H1 (cell line): ENCODE data around the gene FA2H. TPM values are rescaled to one million over a fixed set of nuclear protein-coding genes. Genes with fewer than 3 reads are reported as not detected.

Experiments
- CTCF ChIA-PET: fragments of 300-600 bp; sonication (Branson Sonifier 250); formaldehyde crosslinking; loops from one replicate; lab custom pipeline; 2021; ENCODE audit not compliant: partially characterized antibody; lab: Charles Lee
- POLR2A ChIA-PET: fragments of 300-600 bp; sonication (Branson Sonifier 250); formaldehyde crosslinking; loops from one replicate; lab custom pipeline; 2021; ENCODE audit warnings: inconsistent platforms; ENCODE audit not compliant: partially characterized antibody; lab: Charles Lee
- DNase-seq, 2 experiments: peaks; one replicate each; pipeline versions ENCODE4 v3.0.0 to v3.0.0-alpha.2; 2010 to 2022; ENCODE audit warnings: low spot score in 2 of 2, low read depth in 1 of 2, mixed read lengths in 1 of 2
- FAIRE-seq: peaks from 2 replicates; lab custom pipeline; 2011; peaks lifted over from hg19 to GRCh38; lab: Jason Lieb, UNC
- H2AFZ ChIP-seq: 2 replicates; pipeline ENCODE4 v1.8.1; 2012; ENCODE audit warnings: low read length, inconsistent platforms
- H2AK5ac ChIP-seq: 2 replicates; pipeline ENCODE4 v1.6.1; 2013; ENCODE audit warnings: low read depth, low read length
- H2BK120ac ChIP-seq: replicated peaks from 2 replicates; pipeline ENCODE3; 2013; ENCODE audit warnings: low read depth, low read length, inconsistent platforms
- H2BK12ac ChIP-seq: 2 replicates; pipeline ENCODE4 v1.6.1; 2013; ENCODE audit warnings: low read depth, low read length
- H2BK15ac ChIP-seq: 2 replicates; pipeline ENCODE4 v1.6.1; 2013; ENCODE audit warnings: low read length
- H2BK20ac ChIP-seq: 2 replicates; pipeline ENCODE4 v1.6.1; 2013; ENCODE audit warnings: low read length
- H2BK5ac ChIP-seq: 2 replicates; pipeline ENCODE4 v1.6.1; 2013; ENCODE audit warnings: low read depth, low read length
- H3K14ac ChIP-seq: 2 replicates; pipeline ENCODE4 v1.6.1; 2013; ENCODE audit warnings: inconsistent platforms; ENCODE audit not compliant: insufficient read length
- H3K18ac ChIP-seq: 2 replicates; pipeline ENCODE4 v1.6.1; 2013; ENCODE audit warnings: low read length; ENCODE audit errors: extremely low read depth
- H3K23ac ChIP-seq: 2 replicates; pipeline ENCODE4 v1.6.1; 2013; ENCODE audit warnings: inconsistent platforms; ENCODE audit not compliant: insufficient read length
- H3K23me2 ChIP-seq: 2 replicates; pipeline ENCODE4 v1.6.1; 2013; ENCODE audit warnings: low read depth, low read length
- H3K27ac ChIP-seq: 2 replicates; pipeline ENCODE4 v1.6.1; 2011; ENCODE audit warnings: low read depth, low read length, inconsistent platforms
- H3K27me3 ChIP-seq, 4 experiments: replicated peaks in 1 of 4; 1 replicate in 1 of 4; 2 replicates in 3 of 4; pipeline versions ENCODE4 v1.6.1 to v1.8.1; 2011 to 2013; ENCODE audit warnings: low read length in 3 of 4, mild to moderate bottlenecking in 3 of 4, inconsistent platforms in 2 of 4, mixed read lengths in 2 of 4, moderate library complexity in 1 of 4; ENCODE audit not compliant: control insufficient read depth in 3 of 4, insufficient read depth in 3 of 4; ENCODE audit errors: extremely low read depth in 1 of 4
- H3K36me3 ChIP-seq, 4 experiments: 2 replicates each; pipeline versions ENCODE4 v1.6.1 to v1.8.1; 2011 to 2013; ENCODE audit warnings: mild to moderate bottlenecking in 4 of 4, low read length in 3 of 4, moderate library complexity in 2 of 4, control low read depth in 1 of 4, inconsistent platforms in 1 of 4; ENCODE audit not compliant: insufficient read depth in 4 of 4, control insufficient read depth in 2 of 4
- H3K4ac ChIP-seq: replicated peaks from 2 replicates; pipeline ENCODE3; 2013; ENCODE audit warnings: low read length, low read depth, mixed read lengths, inconsistent platforms; ENCODE audit not compliant: insufficient read length
- H3K4me1 ChIP-seq, 4 experiments: replicated peaks in 1 of 4; 1 replicate in 1 of 4; 2 replicates in 3 of 4; pipeline versions ENCODE4 v1.6.1 to v1.8.1; 2011 to 2013; ENCODE audit warnings: low read length in 3 of 4, inconsistent platforms in 2 of 4, mixed read lengths in 1 of 4; ENCODE audit not compliant: insufficient read depth in 4 of 4, control insufficient read depth in 3 of 4
- H3K4me2 ChIP-seq, 2 experiments: 2 replicates each; pipeline versions ENCODE4 v1.6.1 to v1.8.1; 2011 to 2013; ENCODE audit warnings: low read depth in 2 of 2, low read length in 2 of 2, control low read depth in 1 of 2, inconsistent platforms in 1 of 2, mild to moderate bottlenecking in 1 of 2; ENCODE audit not compliant: insufficient read depth in 1 of 2
- H3K4me3 ChIP-seq, 4 experiments: fragments of 200-600, 300-600 bp in 1 of 4; sonication (generic), shearing (Covaris generic), sonication (Bioruptor Twin) in 1 of 4; 2 replicates each; pipeline versions ENCODE4 v1.5.1 to v1.8.1; 2011 to 2016; ENCODE audit warnings: low read length in 4 of 4, low read depth in 3 of 4, control low read depth in 2 of 4, inconsistent platforms in 2 of 4, mild to moderate bottlenecking in 2 of 4, mixed read lengths in 1 of 4, moderate library complexity in 1 of 4; ENCODE audit not compliant: insufficient read depth in 2 of 4; ENCODE audit errors: extremely low read depth in 1 of 4
- H3K56ac ChIP-seq: replicated peaks from 2 replicates; pipeline ENCODE3; 2013; ENCODE audit warnings: low read depth, mild to moderate bottlenecking, mixed read lengths, low read length, inconsistent platforms; ENCODE audit not compliant: insufficient read length
- H3K79me1 ChIP-seq: 2 replicates; pipeline ENCODE4 v1.6.1; 2013; ENCODE audit warnings: low read depth, low read length, control low read depth
- H3K79me2 ChIP-seq, 2 experiments: 2 replicates each; pipeline versions ENCODE4 v1.6.1 to v1.8.1; 2012 to 2013; ENCODE audit warnings: low read length in 2 of 2, mild to moderate bottlenecking in 2 of 2, inconsistent platforms in 1 of 2; ENCODE audit not compliant: insufficient read depth in 2 of 2, control insufficient read depth in 1 of 2
- H3K9ac ChIP-seq, 4 experiments: replicated peaks in 1 of 4; 1 replicate in 1 of 4; 2 replicates in 3 of 4; pipeline versions ENCODE4 v1.6.1 to v1.8.1; 2011 to 2013; ENCODE audit warnings: low read depth in 3 of 4, low read length in 3 of 4, control low read depth in 2 of 4, mild to moderate bottlenecking in 2 of 4, moderate library complexity in 2 of 4, inconsistent platforms in 1 of 4; ENCODE audit errors: extremely low read depth in 1 of 4
- H3K9me3 ChIP-seq, 2 experiments: 2 replicates each; pipeline versions ENCODE4 v1.6.1 to v1.8.1; 2012 to 2013; ENCODE audit warnings: mild to moderate bottlenecking in 2 of 2, moderate library complexity in 2 of 2, control low read depth in 1 of 2, inconsistent platforms in 1 of 2, low read depth in 1 of 2, low read length in 1 of 2, mixed read lengths in 1 of 2; ENCODE audit not compliant: insufficient read depth in 2 of 2
- H4K20me1 ChIP-seq, 2 experiments: replicated peaks in 1 of 2; 2 replicates each; pipeline versions ENCODE3 to v1.8.1; 2011 to 2013; ENCODE audit warnings: inconsistent platforms in 2 of 2, low read length in 2 of 2, mild to moderate bottlenecking in 1 of 2; ENCODE audit not compliant: insufficient read depth in 2 of 2, control insufficient read depth in 1 of 2
- H4K5ac ChIP-seq: 2 replicates; pipeline ENCODE4 v1.6.1; 2013; ENCODE audit warnings: low read length, low read depth, mixed read lengths, inconsistent platforms; ENCODE audit not compliant: insufficient read length
- H4K8ac ChIP-seq: 2 replicates; pipeline ENCODE4 v1.8.0; 2013; ENCODE audit warnings: mild to moderate bottlenecking, moderate library complexity, low read length, inconsistent platforms; ENCODE audit not compliant: insufficient read depth; ENCODE audit errors: extremely low read depth
- H4K91ac ChIP-seq: replicated peaks from 2 replicates; pipeline ENCODE3; 2013; ENCODE audit warnings: low read length, mixed read lengths, inconsistent platforms; ENCODE audit not compliant: insufficient read length
- ASH2L ChIP-seq: fragments of 200-600, 300-600 bp; sonication (generic); IDR thresholded peaks from one replicate; pipeline ENCODE4 v1.7.1; 2017; ENCODE audit warnings: low read length
- ATF3 ChIP-seq: IDR thresholded peaks from 2 replicates; pipeline ENCODE4 v1.6.1; 2011; ENCODE audit warnings: low read depth, mild to moderate bottlenecking, low read length; ENCODE audit not compliant: insufficient read depth
- CBX8 ChIP-seq: fragments of 300-800, 300-1000 bp; sonication (generic); IDR thresholded peaks from 2 replicates; pipeline ENCODE4 v1.7.1; 2016; ENCODE audit warnings: low read depth, low read length, borderline replicate concordance
- CTBP2 ChIP-seq: IDR thresholded peaks from 2 replicates; pipeline ENCODE4 v1.7.0; 2011; ENCODE audit warnings: borderline replicate concordance, mild to moderate bottlenecking, moderate library complexity, mixed read lengths, low read length; ENCODE audit not compliant: insufficient read depth, insufficient read length
- EGR1 ChIP-seq: IDR thresholded peaks from 2 replicates; pipeline ENCODE4 v1.6.1; 2011; ENCODE audit warnings: low read depth, low read length, borderline replicate concordance
- RBBP5 ChIP-seq: IDR thresholded peaks from 2 replicates; pipeline ENCODE4 v1.7.1; 2012; ENCODE audit warnings: low read depth, mild to moderate bottlenecking, inconsistent platforms, low read length, moderate library complexity, borderline replicate concordance
- SIX5 ChIP-seq: IDR thresholded peaks from 2 replicates; pipeline ENCODE4 v1.6.1; 2011; ENCODE audit warnings: mild to moderate bottlenecking, low read depth, low read length
- SP1 ChIP-seq: IDR thresholded peaks from 2 replicates; pipeline ENCODE4 v1.6.1; 2011; ENCODE audit warnings: low read depth, low read length
- TEAD4 ChIP-seq: IDR thresholded peaks from 2 replicates; pipeline ENCODE4 v1.6.1; 2012; ENCODE audit warnings: low read depth, low read length, inconsistent platforms, mixed read lengths
- WGBS, 2 experiments: shearing (Covaris generic) in 1 of 2; methylation state at CpG; one replicate each; pipeline versions ENCODE4 v1.1.6 to v1.1.7; 2013 to 2015; ENCODE audit warnings: low lambda C conversion rate in 2 of 2, mixed read lengths in 2 of 2, inconsistent platforms in 1 of 2, low coverage in 1 of 2, missing lambda C conversion rate in 1 of 2; ENCODE audit not compliant: insufficient replicate concordance in 2 of 2, insufficient coverage in 1 of 2, insufficient read length in 1 of 2; ENCODE audit errors: extremely low coverage in 1 of 2, missing lambda C conversion rate in 1 of 2; 5-methylcytosine and 5-hydroxymethylcytosine counted together
- polyA plus RNA-seq, 7 experiments: library from polyadenylated mRNA; depleted of rRNA in 3 of 7; stranded (reverse) in 5 of 7; unstranded in 2 of 7; fragments of >200 nt in 5 of 7; fragments of 200-250 nt in 2 of 7; gene quantifications; 1 replicate in 5 of 7; 2 replicates in 1 of 7; 4 replicates in 1 of 7; pipeline versions ENCODE4 v1.2.1 to v1.2.3, GENCODE V29; 2011 to 2013; ENCODE audit warnings: missing spikeins in 2 of 7, mixed read lengths in 2 of 7
- total RNA-seq: library from RNA; stranded (reverse); fragmentation: NEBNext Ultra II Directional; extraction: Animal tissue kit (Norgen Biotek cat#: 25700); gene quantifications from 2 replicates; pipeline ENCODE4 v1.2.1, GENCODE V29; 2021
- TF ChIP-seq, protein P1 (sequence below): IDR thresholded peaks from 2 replicates; pipeline ENCODE4 v1.6.1; 2012; ENCODE audit warnings: inconsistent platforms
- TF ChIP-seq, protein P2 (sequence below): IDR thresholded peaks from 2 replicates; pipeline ENCODE4 v1.6.1; 2012; ENCODE audit warnings: inconsistent platforms

FA2H gene
- total and polyA plus RNA-seq, 2 of the 8 experiments (the other 6 are each of a cell fraction or from before 2014, with no cell fraction given): 2.1 to 2.5 TPM

GRCh38 chr16:74732707-74733350, 41.8 kb downstream of the FA2H start:
- no peaks in the 10 kb centered on the region for H3K79me2 ChIP-seq
- DNase-seq: no peak
- no peak overlapping the region for H3K4ac ChIP-seq
- H2AK5ac ChIP-seq: no peak overlapping the region; the same call in 1 of the 2 replicates
- no peak overlapping the region for H3K4me2 ChIP-seq
- POLR2A ChIA-PET: interaction anchor here (1.5 to 1.8 kb wide), 2 partner anchors 8 to 41 kb away, joined by 4 to 7 read pairs; no protein-coding TSS in a partner anchor
- H3K56ac ChIP-seq: no peak overlapping the region
- CTCF ChIA-PET: interaction anchor here (0.6 to 32.9 kb wide), 7 partner anchors 11 to 469 kb away, joined by 3 to 576 read pairs (median 6); partner anchors contain the start of gene FA2H
- no peak overlapping the region for H3K27ac ChIP-seq
- H3K36me3 ChIP-seq: no peaks in the 10 kb centered on the region
- no peak overlapping the region for H2AFZ ChIP-seq
- 0 out of 7 replicates have a peak, but pooled peaks cover 0 to 2% (median 0%) of the 10 kb centered on the region in 4 experiments for H3K27me3 ChIP-seq
- no peaks in the 10 kb centered on the region for H3K9me3 ChIP-seq
- no peaks in the 10 kb centered on the region for H3K23me2 ChIP-seq
- no peak overlapping the region for H4K91ac ChIP-seq
- no peaks in the 10 kb centered on the region for H4K20me1 ChIP-seq
- H3K4me1 ChIP-seq: peaks cover 2 to 32% (median 26%) of the 10 kb centered on the region in 4 experiments
- H2BK120ac ChIP-seq: no peak overlapping the region
- no peak overlapping the region for H4K8ac ChIP-seq
- no peak overlapping the region for H3K9ac ChIP-seq
- H2BK5ac ChIP-seq: no peak overlapping the region; the same call in 1 of the 2 replicates
- no peaks in the 10 kb centered on the region for H3K79me1 ChIP-seq
- H3K18ac ChIP-seq: no peak overlapping the region; the same call in 1 of the 2 replicates
- no peak for FAIRE-seq
- no peak overlapping the region for H3K14ac ChIP-seq
- no peak overlapping the region for H4K5ac ChIP-seq
- no peak overlapping the region for H3K23ac ChIP-seq
- no peak overlapping the region for H3K4me3 ChIP-seq
- no peak overlapping the region for H2BK15ac ChIP-seq
- peak overlapping the region; percentile 97; the same call in 1 of the 2 replicates for H2BK12ac ChIP-seq
- H2BK20ac ChIP-seq: peak overlapping the region; percentile 86
- 97% methylated on average over 15 of the region's 15 CpGs; no CpG with 5 or more reads in 1 of the 2 experiments for WGBS, 2 experiments
- TF ChIP-seq, protein P1, sequence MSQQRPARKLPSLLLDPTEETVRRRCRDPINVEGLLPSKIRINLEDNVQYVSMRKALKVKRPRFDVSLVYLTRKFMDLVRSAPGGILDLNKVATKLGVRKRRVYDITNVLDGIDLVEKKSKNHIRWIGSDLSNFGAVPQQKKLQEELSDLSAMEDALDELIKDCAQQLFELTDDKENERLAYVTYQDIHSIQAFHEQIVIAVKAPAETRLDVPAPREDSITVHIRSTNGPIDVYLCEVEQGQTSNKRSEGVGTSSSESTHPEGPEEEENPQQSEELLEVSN: no peak
- TF ChIP-seq TEAD4: no peak
- no peak for TF ChIP-seq RBBP5
- TF ChIP-seq CTBP2: no peak
- no peak for TF ChIP-seq ASH2L
- no peak for TF ChIP-seq SP1
- TF ChIP-seq, protein P2, sequence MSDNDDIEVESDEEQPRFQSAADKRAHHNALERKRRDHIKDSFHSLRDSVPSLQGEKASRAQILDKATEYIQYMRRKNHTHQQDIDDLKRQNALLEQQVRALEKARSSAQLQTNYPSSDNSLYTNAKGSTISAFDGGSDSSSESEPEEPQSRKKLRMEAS: no peak
- TF ChIP-seq EGR1: no peak
- no peak for TF ChIP-seq ATF3
- no peak for TF ChIP-seq CBX8
- no peak for TF ChIP-seq SIX5
